Mesenchymal stem cell (in vitro differentiated cells and primary cell): ENCODE measurements around the gene FAM174C.

Experiments used
- DNase-seq: peaks from one replicate; pipeline ENCODE4 v3.0.0-alpha.2; 2013
- H2AFZ ChIP-seq: one replicate; pipeline ENCODE4 v1.6.1; 2013; ENCODE audit warnings: low read depth, mild to moderate bottlenecking, control low read depth, inconsistent platforms, low read length, moderate library complexity
- H2AK5ac ChIP-seq: 2 replicates; pipeline ENCODE4 v1.6.1; 2013; ENCODE audit warnings: low read length, moderate library complexity, mild to moderate bottlenecking, inconsistent platforms; ENCODE audit not compliant: severe bottlenecking
- H2BK120ac ChIP-seq: one replicate; pipeline ENCODE4 v1.6.1; 2013; ENCODE audit warnings: low read depth, mild to moderate bottlenecking, inconsistent platforms, low read length, moderate library complexity
- H2BK12ac ChIP-seq, 2 experiments: one replicate each; pipeline ENCODE4 v1.6.1; 2013; ENCODE audit warnings: inconsistent platforms in 2 of 2, low read length in 2 of 2, mild to moderate bottlenecking in 2 of 2, moderate library complexity in 2 of 2, control low read depth in 1 of 2
- H2BK15ac ChIP-seq: one replicate; pipeline ENCODE4 v1.6.1; 2013; ENCODE audit warnings: mild to moderate bottlenecking, low read depth, inconsistent platforms; ENCODE audit not compliant: poor library complexity, severe bottlenecking
- H2BK5ac ChIP-seq: 2 replicates; pipeline ENCODE4 v1.6.1; 2013; ENCODE audit warnings: low read depth, mild to moderate bottlenecking, low read length, control low read depth, inconsistent platforms; ENCODE audit not compliant: poor library complexity, severe bottlenecking
- H3K14ac ChIP-seq, 2 experiments: one replicate each; pipeline ENCODE4 v1.6.1; 2013; ENCODE audit warnings: inconsistent platforms in 2 of 2, low read length in 2 of 2, control low read depth in 1 of 2, mild to moderate bottlenecking in 1 of 2, moderate library complexity in 1 of 2
- H3K18ac ChIP-seq, 2 experiments: one replicate each; pipeline ENCODE4 v1.6.1; 2013; ENCODE audit warnings: inconsistent platforms in 2 of 2, low read length in 2 of 2, control low read depth in 1 of 2, low read depth in 1 of 2, mild to moderate bottlenecking in 1 of 2
- H3K23ac ChIP-seq, 2 experiments: one replicate each; pipeline ENCODE4 v1.6.1; 2013; ENCODE audit warnings: inconsistent platforms in 2 of 2, low read length in 2 of 2, mild to moderate bottlenecking in 2 of 2, moderate library complexity in 2 of 2, control low read depth in 1 of 2
- H3K27ac ChIP-seq: 2 replicates; pipeline ENCODE4 v1.5.1; 2013; ENCODE audit warnings: mild to moderate bottlenecking, moderate library complexity, low read length, control low read depth, inconsistent platforms; ENCODE audit not compliant: poor library complexity, severe bottlenecking
- H3K27me3 ChIP-seq, 2 experiments: 2 replicates each; pipeline versions ENCODE4 v1.6.1 to v1.7.0; 2013; ENCODE audit warnings: low read length in 2 of 2, mild to moderate bottlenecking in 2 of 2, moderate library complexity in 2 of 2, control low read depth in 1 of 2, inconsistent platforms in 1 of 2; ENCODE audit not compliant: control insufficient read depth in 1 of 2, insufficient read depth in 1 of 2
- H3K36me3 ChIP-seq, 2 experiments: 2 replicates each; pipeline versions ENCODE4 v1.6.1 to v1.7.0; 2013; ENCODE audit warnings: low read length in 2 of 2, control low read depth in 1 of 2, inconsistent platforms in 1 of 2, low read depth in 1 of 2, mild to moderate bottlenecking in 1 of 2; ENCODE audit not compliant: insufficient read depth in 2 of 2, control insufficient read depth in 1 of 2
- H3K4ac ChIP-seq, 2 experiments: one replicate each; pipeline ENCODE4 v1.6.1; 2013; ENCODE audit warnings: inconsistent platforms in 2 of 2, low read length in 2 of 2, mild to moderate bottlenecking in 2 of 2, moderate library complexity in 2 of 2, control low read depth in 1 of 2, low read depth in 1 of 2
- H3K4me1 ChIP-seq: 2 replicates; pipeline ENCODE4 v1.6.1; 2013; ENCODE audit warnings: low read depth, low read length, control low read depth; ENCODE audit not compliant: control insufficient read depth, insufficient read depth
- H3K4me2 ChIP-seq: 2 replicates; pipeline ENCODE4 v1.6.1; 2013; ENCODE audit warnings: low read length, mild to moderate bottlenecking, inconsistent platforms; ENCODE audit not compliant: poor library complexity, severe bottlenecking
- H3K4me3 ChIP-seq, 2 experiments: 2 replicates each; pipeline versions ENCODE4 v1.5.1 to v1.7.0; 2013; ENCODE audit warnings: low read length in 2 of 2, mild to moderate bottlenecking in 2 of 2, control low read depth in 1 of 2, low read depth in 1 of 2; ENCODE audit not compliant: insufficient read depth in 1 of 2
- H3K79me1 ChIP-seq: replicated peaks from 2 replicates; pipeline ENCODE4 v1.6.1; 2013; ENCODE audit warnings: mild to moderate bottlenecking, control low read depth, low read length, inconsistent platforms; ENCODE audit not compliant: poor library complexity, severe bottlenecking
- H3K9ac ChIP-seq: 2 replicates; pipeline ENCODE4 v1.7.0; 2013; ENCODE audit warnings: mild to moderate bottlenecking, low read length, moderate library complexity
- H3K9me3 ChIP-seq: 2 replicates; pipeline ENCODE4 v1.7.0; 2013; ENCODE audit warnings: mild to moderate bottlenecking, low read length; ENCODE audit not compliant: control insufficient read depth
- H4K8ac ChIP-seq: one replicate; pipeline ENCODE4 v1.6.1; 2013; ENCODE audit warnings: inconsistent platforms, mild to moderate bottlenecking, low read length, moderate library complexity
- H4K91ac ChIP-seq: one replicate; pipeline ENCODE4 v1.6.1; 2013; ENCODE audit warnings: mild to moderate bottlenecking, low read length, inconsistent platforms
- WGBS: methylation state at CpG from one replicate; pipeline ENCODE4 v1.1.7; 2013; ENCODE audit warnings: mixed read lengths; 5-methylcytosine and 5-hydroxymethylcytosine counted together

The FAM174C gene

DNA sequence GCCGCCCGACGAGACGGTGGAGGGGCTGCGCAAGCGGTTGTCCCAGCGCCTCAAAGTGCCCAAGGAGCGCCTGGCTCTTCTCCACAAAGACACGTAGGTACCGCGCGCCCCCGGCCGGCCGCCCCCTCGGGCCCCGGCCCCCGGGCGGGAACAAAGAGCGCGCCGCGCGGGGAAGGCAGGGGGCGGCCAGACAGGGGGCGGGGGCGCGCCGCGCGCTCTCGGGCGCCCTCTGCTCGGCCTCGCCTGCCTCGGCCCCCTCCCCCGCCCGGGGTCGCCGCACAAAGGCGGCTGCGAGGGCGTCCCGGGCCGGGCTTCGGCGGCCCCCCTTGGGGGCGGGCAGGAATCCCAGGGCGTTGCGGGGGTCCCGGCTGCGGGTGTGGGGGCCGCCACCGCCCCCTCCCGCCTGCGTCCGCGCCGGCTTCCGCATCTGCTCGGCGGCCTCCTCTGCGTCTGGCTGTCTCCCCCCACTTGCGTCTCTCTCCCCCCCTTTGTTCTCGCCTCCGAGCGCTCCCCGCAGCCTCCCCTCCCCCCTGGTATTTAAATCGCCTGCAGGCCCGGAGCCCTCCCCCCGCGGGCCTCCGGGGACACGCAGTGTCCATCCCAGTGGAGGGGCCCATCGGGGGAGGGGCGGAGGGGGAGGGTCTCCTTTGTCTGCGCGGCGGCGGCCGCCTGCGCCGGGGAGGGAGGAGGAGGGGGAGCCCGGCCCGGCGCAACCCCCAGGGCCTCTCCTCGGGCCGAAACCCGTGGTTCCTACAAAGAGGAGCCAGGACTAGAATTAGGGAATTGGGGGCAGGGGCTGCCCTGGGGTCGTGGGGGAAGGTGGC is 24.7 kb upstream of the FAM174C start:
- whole genome bisulfite sequencing = under 1% methylated on average over 42 of the region's 90 CpGs
- H2BK120ac ChIP-seq = peak overlapping the region; percentile 99
- H4K91ac ChIP-seq = peak overlapping the region; percentile 96
- peak overlapping the region; percentile 93 to 96 for H3K4ac ChIP-seq
- peak overlapping the region; percentile 93 to 99 for H3K18ac ChIP-seq
- peak overlapping the region; percentile 97 for H4K8ac ChIP-seq
- H2BK12ac ChIP-seq = peak overlapping the region in 1 of 2 experiments; percentile 88
- H3K4me2 ChIP-seq = peak overlapping the region; percentile 85
- H3K23ac ChIP-seq = peak overlapping the region in 1 of 2 experiments; percentile 85
- DNase-seq = peak; percentile 76
- no peaks in the 10 kb centered on the region for H3K9me3 ChIP-seq
- H3K4me3 ChIP-seq = peak overlapping the region; percentile 84 to 92
- H3K27ac ChIP-seq = peak overlapping the region; percentile 99
- peak overlapping the region; percentile 90 for H2BK15ac ChIP-seq
- peak overlapping the region; percentile 62 to 95 for H3K14ac ChIP-seq
- H3K9ac ChIP-seq = peak overlapping the region; percentile 96
- peaks cover 42% of the 10 kb centered on the region for H3K4me1 ChIP-seq
- no peak overlapping the region for H2AK5ac ChIP-seq
- H3K79me1 ChIP-seq = peaks cover 9% of the 10 kb centered on the region
- peak overlapping the region; percentile 78 for H2BK5ac ChIP-seq
- H3K27me3 ChIP-seq = no peaks in the 10 kb centered on the region
- H3K36me3 ChIP-seq = peaks cover 24 to 59% of the 10 kb centered on the region in 2 experiments
- no peak overlapping the region for H2AFZ ChIP-seq

DNA sequence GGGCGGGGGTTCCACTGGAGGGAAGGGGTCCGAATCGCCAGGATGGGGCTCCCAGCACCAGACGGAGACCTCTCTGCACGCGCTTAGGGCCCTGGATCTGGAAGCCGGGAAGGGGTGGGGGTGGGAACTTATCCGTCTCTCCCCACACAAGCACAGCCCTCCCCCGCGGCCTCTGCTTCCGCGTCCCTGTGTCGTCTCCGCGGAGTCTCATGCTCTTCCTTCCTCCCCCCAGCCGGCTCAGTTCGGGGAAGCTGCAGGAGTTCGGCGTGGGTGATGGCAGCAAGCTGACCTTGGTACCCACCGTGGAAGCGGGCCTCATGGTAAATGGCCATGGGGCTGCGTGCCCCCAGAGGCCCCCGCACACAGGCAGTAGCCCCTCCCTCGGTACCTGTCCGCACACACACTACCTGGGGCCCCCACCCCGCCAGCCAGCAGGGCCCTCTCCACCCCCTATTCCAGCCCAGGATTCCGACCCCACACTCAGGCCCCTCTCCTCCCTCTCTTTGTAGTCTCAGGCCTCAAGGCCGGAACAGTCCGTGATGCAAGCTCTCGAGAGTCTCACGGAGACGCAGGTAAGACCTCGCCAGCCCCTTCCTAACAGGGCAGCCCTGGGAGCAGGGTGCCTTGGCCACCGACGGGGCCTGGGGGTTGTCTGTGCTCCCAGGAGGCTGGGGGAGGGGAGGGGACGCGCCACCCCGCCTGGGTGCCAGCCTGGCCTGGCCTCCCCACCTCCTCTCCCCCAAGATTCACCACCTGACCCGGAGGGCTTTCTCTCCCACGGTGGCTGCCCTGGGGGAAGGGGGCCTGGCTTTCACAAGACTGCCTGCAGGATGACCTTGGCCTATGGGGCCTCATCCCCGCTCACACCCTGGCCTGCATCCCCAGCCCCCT is 23.8 kb upstream of the FAM174C start:
- Histone ChIP-seq H3K36me3 (peaks cover 31 to 63% of the 10 kb centered on the region in 2 experiments), H3K27ac (peak overlapping the region; percentile 99), H2AK5ac (peak overlapping the region; percentile 43), H3K23ac (peak overlapping the region; percentile 11 to 64), H4K8ac (peak overlapping the region; percentile 97), H2AFZ (no peak overlapping the region), H3K18ac (peak overlapping the region; percentile 90 to 99), H2BK5ac (peak overlapping the region; percentile 78), H3K79me1 (peaks cover 6% of the 10 kb centered on the region), H2BK15ac (peak overlapping the region; percentile 90), H2BK120ac (peak overlapping the region; percentile 99), H3K4ac (peak overlapping the region; percentile 93 to 96), H3K9me3 (no peaks in the 10 kb centered on the region), H3K14ac (peak overlapping the region; percentile 76 to 93), H2BK12ac (peak overlapping the region; percentile 37 to 91), H3K4me1 (peaks cover 39% of the 10 kb centered on the region), H4K91ac (peak overlapping the region; percentile 96), H3K4me2 (peak overlapping the region; percentile 85), H3K9ac (peak overlapping the region; percentile 96), H3K4me3 (peak overlapping the region; percentile 84 to 92), H3K27me3 (no peaks in the 10 kb centered on the region)
- WGBS = under 1% methylated on average over 24 of the region's 41 CpGs
- DNase-seq = peak; percentile 81

DNA sequence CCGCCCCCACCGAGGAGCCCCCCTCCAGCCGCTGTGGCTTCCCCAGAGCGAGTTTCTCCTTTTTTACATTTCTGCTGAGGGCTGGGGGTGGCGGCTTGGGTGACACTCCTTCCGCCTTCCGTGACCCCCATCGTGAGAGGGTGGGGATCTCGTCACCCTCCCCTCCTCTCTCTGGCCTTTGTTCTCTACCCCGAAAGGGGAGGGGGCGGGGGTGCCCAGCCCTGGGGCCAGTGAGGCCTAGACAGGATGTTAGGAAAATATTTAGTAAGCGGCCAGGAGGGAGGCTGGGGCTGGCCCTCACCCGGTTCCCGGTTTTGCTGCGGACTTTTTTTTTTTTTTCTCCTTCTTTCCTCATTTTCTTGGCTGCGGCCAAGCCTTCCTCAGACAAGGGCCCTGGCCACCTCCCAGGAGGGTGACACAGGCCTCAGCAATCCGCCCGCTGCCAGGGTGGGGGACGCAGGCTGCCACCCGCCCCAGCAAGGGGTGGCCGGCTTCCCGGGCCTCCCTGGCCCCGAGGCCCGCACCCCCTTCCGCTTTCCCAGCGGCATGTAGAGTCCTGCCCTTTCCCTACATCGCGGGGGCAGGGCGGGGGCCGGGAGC is 23.0 kb upstream of the FAM174C start:
- peak overlapping the region; percentile 99 for H2BK15ac ChIP-seq
- peak overlapping the region; percentile 84 to 92 for H3K4me3 ChIP-seq
- H2AFZ ChIP-seq = no peak overlapping the region
- H3K23ac ChIP-seq = peak overlapping the region in 1 of 2 experiments; percentile 47
- peak overlapping the region; percentile 98 for H4K8ac ChIP-seq
- 0% methylated on average over 21 of the region's 30 CpGs for WGBS
- peak overlapping the region; percentile 98 to 99 for H3K18ac ChIP-seq
- H3K14ac ChIP-seq = peak overlapping the region; percentile 89 to 92
- no peaks in the 10 kb centered on the region for H3K27me3 ChIP-seq
- peak overlapping the region; percentile 85 for H3K4me2 ChIP-seq
- H2BK5ac ChIP-seq = peak overlapping the region; percentile 97
- H3K27ac ChIP-seq = peak overlapping the region; percentile 99
- peak; percentile 88 for DNase-seq
- H2BK120ac ChIP-seq = peak overlapping the region; percentile 99
- H2AK5ac ChIP-seq = peak overlapping the region; percentile 94
- H4K91ac ChIP-seq = peak overlapping the region; percentile 100
- H3K4me1 ChIP-seq = peaks cover 45% of the 10 kb centered on the region
- H2BK12ac ChIP-seq = peak overlapping the region in 1 of 2 experiments; percentile 73
- peaks cover 6% of the 10 kb centered on the region for H3K79me1 ChIP-seq
- H3K36me3 ChIP-seq = peaks cover 39 to 71% of the 10 kb centered on the region in 2 experiments
- H3K9me3 ChIP-seq = no peaks in the 10 kb centered on the region
- peak overlapping the region; percentile 85 to 99 for H3K4ac ChIP-seq
- H3K9ac ChIP-seq = peak overlapping the region; percentile 96
